Limb (tissue), 2 donors: Measurements from ENCODE around the gene NME9.

Source experiments
- DNase-seq, 2 donors: peaks; one replicate each; pipeline ENCODE4 v3.0.0-alpha.2; 2016; ENCODE audit errors: extremely low spot score in 2 of 2

Gene NME9

GRCh38 chr3:138362538-138362937, 32.9 kb upstream of the NME9 start:
- no peak for DNase-seq

- no peak for DNase-seq
Observed at GRCh38 chr3:138361561-138361971, 31.9 kb upstream of the NME9 start.

GRCh38 chr3:138360869-138361525, 31.3 kb upstream of the NME9 start:
- no peak for DNase-seq

GRCh38 chr3:138359919-138360868, 30.5 kb upstream of the NME9 start:
- DNase-seq, result no peak

GRCh38 chr3:138359148-138359918, 29.7 kb upstream of the NME9 start:
- no peak for DNase-seq

- DNase-seq, result no peak
Observed at GRCh38 chr3:138356730-138357405, 27.2 kb upstream of the NME9 start.

- DNase-seq, result no peak
Observed at GRCh38 chr3:138355071-138355470, 25.4 kb upstream of the NME9 start.

GRCh38 chr3:138354376-138354775, 24.7 kb upstream of the NME9 start:
- no peak for DNase-seq

- no peak for DNase-seq
Observed at GRCh38 chr3:138351916-138352550, 22.4 kb upstream of the NME9 start.

- DNase-seq, result no peak
Observed at GRCh38 chr3:138351151-138351550, 21.5 kb upstream of the NME9 start.

GRCh38 chr3:138349926-138350665, 20.4 kb upstream of the NME9 start:
- no peak for DNase-seq

GRCh38 chr3:138348754-138349739, 19.4 kb upstream of the NME9 start:
- DNase-seq, result no peak

GRCh38 chr3:138347960-138348753, 18.5 kb upstream of the NME9 start, which contains the start of gene MRAS:
TSS of gene MRAS (plus strand) at chr3:138348579. CDS start at chr3:138372884, 24,305 bp downstream.
- peak in 1 of 2 donors; percentile 81 for DNase-seq

GRCh38 chr3:138344754-138345153, 15.1 kb upstream of the NME9 start:
- DNase-seq, result no peak

- DNase-seq, result no peak
Observed at GRCh38 chr3:138340511-138340910, 10.9 kb upstream of the NME9 start.

GRCh38 chr3:138338811-138339210, 9.2 kb upstream of the NME9 start:
- DNase-seq, result no peak

GRCh38 chr3:138338244-138338643, 8.6 kb upstream of the NME9 start:
- no peak for DNase-seq

- DNase-seq, result no peak
Observed at GRCh38 chr3:138336454-138336999, 6.9 kb upstream of the NME9 start.
